Superior temporal gyrus (tissue), 1 donor: ENCODE measurements around the gene PEX14.

Source experiments
- DNase-seq: peaks from one replicate; pipeline ENCODE4 v3.0.0-alpha.2; 2016; ENCODE audit errors: extremely low spot score

PEX14 gene

GRCh38 chr1:10615932-10616671 lies 141.4 kb downstream of the PEX14 start:
- no peak for DNase-seq

GRCh38 chr1:10616696-10617095 lies 141.9 kb downstream of the PEX14 start:
- DNase-seq: no peak

- DNase-seq: no peak
Measured at GRCh38 chr1:10617318-10617717, 142.6 kb downstream of the PEX14 start.

- DNase-seq: no peak
Measured at GRCh38 chr1:10617931-10618885, 143.5 kb downstream of the PEX14 start.

- DNase-seq: peak; percentile 63
Measured at GRCh38 chr1:10620776-10621175, 146.0 kb downstream of the PEX14 start.

GRCh38 chr1:10621906-10622305 lies 147.2 kb downstream of the PEX14 start:
- DNase-seq: no peak

- DNase-seq: no peak
Measured at GRCh38 chr1:10622910-10623685, 148.3 kb downstream of the PEX14 start.

GRCh38 chr1:10623686-10624145 lies 149.0 kb downstream of the PEX14 start:
- DNase-seq: no peak

- DNase-seq: no peak
Measured at GRCh38 chr1:10624256-10625050, 149.7 kb downstream of the PEX14 start.

GRCh38 chr1:10625076-10625475 lies 150.3 kb downstream of the PEX14 start:
- DNase-seq: no peak

GRCh38 chr1:10625554-10625953 lies 150.8 kb downstream of the PEX14 start:
- DNase-seq: no peak

- DNase-seq: no peak
Measured at GRCh38 chr1:10626131-10626731, 151.5 kb downstream of the PEX14 start.

- no peak for DNase-seq
Measured at GRCh38 chr1:10626791-10627410, 152.2 kb downstream of the PEX14 start.

- DNase-seq: no peak
Measured at GRCh38 chr1:10628685-10629084, 153.9 kb downstream of the PEX14 start.

GRCh38 chr1:10629091-10629815 lies 154.5 kb downstream of the PEX14 start:
- no peak for DNase-seq

GRCh38 chr1:10629816-10630571 lies 155.2 kb downstream of the PEX14 start:
- no peak for DNase-seq

- DNase-seq: no peak
Measured at GRCh38 chr1:10630661-10631120, 155.9 kb downstream of the PEX14 start.

- no peak for DNase-seq
Measured at GRCh38 chr1:10631121-10631810, 156.5 kb downstream of the PEX14 start.
